H1 (cell line): ENCODE results near the gene FRMD5. TPM values are rescaled to one million over a fixed set of nuclear protein-coding genes. Genes with fewer than 3 reads are reported as not detected.

Experiments used
- GTF2F1 ChIP-seq: IDR thresholded peaks from 2 replicates; pipeline ENCODE4 v1.6.1; 2012; ENCODE audit warnings: low read depth, low read length, improper control_type of control experiment, borderline replicate concordance
- RFX5 ChIP-seq: IDR thresholded peaks from 2 replicates; pipeline ENCODE4 v1.6.1; 2011; ENCODE audit warnings: low read depth, low read length, improper control_type of control experiment, borderline replicate concordance
- RXRA ChIP-seq: IDR thresholded peaks from 2 replicates; pipeline ENCODE4 v1.6.1; 2011; ENCODE audit warnings: low read depth, mild to moderate bottlenecking, low read length, moderate library complexity; ENCODE audit not compliant: insufficient read depth
- SP1 ChIP-seq: IDR thresholded peaks from 2 replicates; pipeline ENCODE4 v1.6.1; 2011; ENCODE audit warnings: low read depth, low read length
- TAF1 ChIP-seq: IDR thresholded peaks from 2 replicates; pipeline ENCODE4 v1.6.1; 2011; ENCODE audit warnings: mild to moderate bottlenecking, low read depth, low read length
- polyA plus RNA-seq, 7 experiments: library from polyadenylated mRNA; depleted of rRNA in 3 of 7; stranded (reverse) in 5 of 7; unstranded in 2 of 7; fragments of >200 nt in 5 of 7; fragments of 200-250 nt in 2 of 7; gene quantifications; 1 replicate in 5 of 7; 2 replicates in 1 of 7; 4 replicates in 1 of 7; pipeline versions ENCODE4 v1.2.1 to v1.2.3, GENCODE V29; 2011 to 2013; ENCODE audit warnings: missing spikeins in 2 of 7, mixed read lengths in 2 of 7
- total RNA-seq: library from RNA; stranded (reverse); fragmentation: NEBNext Ultra II Directional; extraction: Animal tissue kit (Norgen Biotek cat#: 25700); gene quantifications from 2 replicates; pipeline ENCODE4 v1.2.1, GENCODE V29; 2021
- TF ChIP-seq, protein P1 (sequence below): IDR thresholded peaks from 2 replicates; pipeline ENCODE4 v1.6.1; 2012; ENCODE audit warnings: inconsistent platforms

Gene FRMD5
- total and polyA plus RNA-seq, 2 of the 8 experiments (the other 6 are each of a cell fraction or from before 2014, with no cell fraction given), result 10.1 to 12.6 TPM

GRCh38 chr15:43955140-43955539 is 239.9 kb downstream of the FRMD5 start (continued):
- TF ChIP-seq TAF1 (no peak), RXRA (no peak), SP1 (no peak), RFX5 (no peak), GTF2F1 (no peak)
- TF ChIP-seq, protein P1, sequence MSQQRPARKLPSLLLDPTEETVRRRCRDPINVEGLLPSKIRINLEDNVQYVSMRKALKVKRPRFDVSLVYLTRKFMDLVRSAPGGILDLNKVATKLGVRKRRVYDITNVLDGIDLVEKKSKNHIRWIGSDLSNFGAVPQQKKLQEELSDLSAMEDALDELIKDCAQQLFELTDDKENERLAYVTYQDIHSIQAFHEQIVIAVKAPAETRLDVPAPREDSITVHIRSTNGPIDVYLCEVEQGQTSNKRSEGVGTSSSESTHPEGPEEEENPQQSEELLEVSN, result no peak
